Measurements from ENCODE around the gene TUBB4A.

DNA sequence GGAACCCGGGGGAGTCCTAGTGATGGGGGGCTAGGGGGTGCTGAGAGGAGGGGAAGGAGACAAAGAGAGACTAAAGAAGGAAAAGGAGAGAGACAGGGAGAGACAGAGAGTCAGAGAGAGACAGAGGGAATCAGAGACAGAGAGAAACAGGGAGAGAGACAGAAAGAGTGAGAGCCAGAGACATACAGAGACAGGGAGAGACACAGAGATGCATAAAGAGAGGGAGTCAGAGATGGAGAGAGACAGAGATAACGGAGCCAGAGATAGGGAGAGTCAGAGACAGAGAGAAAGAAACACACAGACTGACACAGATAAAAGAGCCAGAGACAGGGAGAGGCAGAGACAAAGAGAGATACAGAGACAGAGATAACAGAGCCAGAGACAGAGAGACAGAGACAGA lies 27.2 kb upstream of the TUBB4A start:
- TF ChIP-seq CTCF (IDR thresholded peaks at IDR 0.05): no peak
- TF ChIP-seq POLR2AphosphoS5 (IDR thresholded peaks at IDR 0.05; ENCODE audit: low read depth, low read length): no peak
- TF ChIP-seq, protein P1, sequence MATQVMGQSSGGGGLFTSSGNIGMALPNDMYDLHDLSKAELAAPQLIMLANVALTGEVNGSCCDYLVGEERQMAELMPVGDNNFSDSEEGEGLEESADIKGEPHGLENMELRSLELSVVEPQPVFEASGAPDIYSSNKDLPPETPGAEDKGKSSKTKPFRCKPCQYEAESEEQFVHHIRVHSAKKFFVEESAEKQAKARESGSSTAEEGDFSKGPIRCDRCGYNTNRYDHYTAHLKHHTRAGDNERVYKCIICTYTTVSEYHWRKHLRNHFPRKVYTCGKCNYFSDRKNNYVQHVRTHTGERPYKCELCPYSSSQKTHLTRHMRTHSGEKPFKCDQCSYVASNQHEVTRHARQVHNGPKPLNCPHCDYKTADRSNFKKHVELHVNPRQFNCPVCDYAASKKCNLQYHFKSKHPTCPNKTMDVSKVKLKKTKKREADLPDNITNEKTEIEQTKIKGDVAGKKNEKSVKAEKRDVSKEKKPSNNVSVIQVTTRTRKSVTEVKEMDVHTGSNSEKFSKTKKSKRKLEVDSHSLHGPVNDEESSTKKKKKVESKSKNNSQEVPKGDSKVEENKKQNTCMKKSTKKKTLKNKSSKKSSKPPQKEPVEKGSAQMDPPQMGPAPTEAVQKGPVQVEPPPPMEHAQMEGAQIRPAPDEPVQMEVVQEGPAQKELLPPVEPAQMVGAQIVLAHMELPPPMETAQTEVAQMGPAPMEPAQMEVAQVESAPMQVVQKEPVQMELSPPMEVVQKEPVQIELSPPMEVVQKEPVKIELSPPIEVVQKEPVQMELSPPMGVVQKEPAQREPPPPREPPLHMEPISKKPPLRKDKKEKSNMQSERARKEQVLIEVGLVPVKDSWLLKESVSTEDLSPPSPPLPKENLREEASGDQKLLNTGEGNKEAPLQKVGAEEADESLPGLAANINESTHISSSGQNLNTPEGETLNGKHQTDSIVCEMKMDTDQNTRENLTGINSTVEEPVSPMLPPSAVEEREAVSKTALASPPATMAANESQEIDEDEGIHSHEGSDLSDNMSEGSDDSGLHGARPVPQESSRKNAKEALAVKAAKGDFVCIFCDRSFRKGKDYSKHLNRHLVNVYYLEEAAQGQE (IDR thresholded peaks at IDR 0.05; ENCODE audit: insufficient read depth in 1 of 2, low read depth in 2 of 2, low read length in 1 of 2): no peak
- no peak for TF ChIP-seq TCF7L2 (IDR thresholded peaks at IDR 0.05; ENCODE audit: low read depth, low read length)
- no peak for TF ChIP-seq SIN3A (IDR thresholded peaks at IDR 0.05; ENCODE audit: borderline replicate concordance, insufficient read depth, low read depth, low read length)
